RWPE2 (cell line): ENCODE data around the gene PTPRS.

Experiments used
- ATAC-seq: fragments of 200-7000 bp; cut with Tn5 transposase; 3 replicates; pipeline ENCODE4 v1.9.1; 2021; ENCODE audit warnings: low read depth
- DNase-seq: peaks from one replicate; pipeline ENCODE4 v3.0.0-alpha.2; 2020; ENCODE audit warnings: low spot score
- H3K27ac ChIP-seq: fragments of 450-650 bp; 2 replicates; pipeline ENCODE4 v1.5.1; 2017; ENCODE audit warnings: mild to moderate bottlenecking; ENCODE audit not compliant: poor library complexity, severe bottlenecking
- H3K27me3 ChIP-seq: fragments of 250-450 bp; sonication (Bioruptor Pico); 2 replicates; pipeline ENCODE4 v1.5.1; 2021; ENCODE audit warnings: mild to moderate bottlenecking, moderate library complexity; ENCODE audit not compliant: insufficient read depth, poor library complexity, severe bottlenecking
- H3K36me3 ChIP-seq: fragments of 250-450 bp; sonication (Bioruptor Pico); 2 replicates; pipeline ENCODE4 v1.5.1; 2020; ENCODE audit warnings: low read depth, mild to moderate bottlenecking, moderate library complexity
- H3K4me1 ChIP-seq: fragments of 250-450 bp; sonication (Bioruptor Pico); 2 replicates; pipeline ENCODE4 v1.5.1; 2021; ENCODE audit warnings: mild to moderate bottlenecking, moderate library complexity; ENCODE audit not compliant: insufficient read depth, poor library complexity, severe bottlenecking
- H3K4me3 ChIP-seq: fragments of 250-450 bp; sonication (Bioruptor Pico); 2 replicates; pipeline ENCODE4 v1.5.1; 2021; ENCODE audit warnings: mild to moderate bottlenecking, moderate library complexity; ENCODE audit not compliant: severe bottlenecking
- H3K9me3 ChIP-seq: fragments of 250-450 bp; sonication (Bioruptor Pico); 2 replicates; pipeline ENCODE4 v1.5.1; 2021; ENCODE audit warnings: mild to moderate bottlenecking, moderate library complexity; ENCODE audit not compliant: severe bottlenecking
- TF ChIP-seq, protein P1 (sequence below): fragments of 450-650 bp; IDR thresholded peaks from one replicate; pipeline ENCODE4 v1.5.1; 2017; ENCODE audit warnings: mild to moderate bottlenecking, moderate library complexity; ENCODE audit not compliant: poor library complexity, severe bottlenecking

The PTPRS gene

DNA sequence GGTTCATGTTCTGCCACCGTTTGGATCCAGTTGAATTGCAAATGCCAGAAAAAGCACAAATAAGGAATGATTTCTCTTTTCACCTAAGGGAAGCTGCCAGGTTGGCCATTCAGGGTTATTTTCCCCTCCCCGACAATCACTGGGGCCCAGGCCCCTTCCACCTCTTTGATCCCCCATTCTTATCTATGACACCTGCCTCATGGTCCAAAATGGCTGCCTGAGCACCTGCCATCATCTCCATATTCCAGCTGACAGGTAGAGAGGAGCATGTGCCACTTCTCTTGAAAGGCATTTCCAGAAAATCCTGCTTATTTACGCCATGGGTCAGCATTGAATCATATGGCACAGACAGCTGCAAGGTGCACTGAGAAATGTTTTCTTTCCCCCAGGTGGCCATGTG is 15.7 kb downstream of the PTPRS start:
- H3K4me1 ChIP-seq: no peaks in the 10 kb centered on the region
- no peaks in the 10 kb centered on the region for H3K36me3 ChIP-seq
- no peak overlapping the region for H3K4me3 ChIP-seq
- DNase-seq (no peak), ATAC-seq (no peak)
- H3K27me3 ChIP-seq: no peaks in the 10 kb centered on the region
- H3K9me3 ChIP-seq: no peaks in the 10 kb centered on the region
- TF ChIP-seq, protein P1, sequence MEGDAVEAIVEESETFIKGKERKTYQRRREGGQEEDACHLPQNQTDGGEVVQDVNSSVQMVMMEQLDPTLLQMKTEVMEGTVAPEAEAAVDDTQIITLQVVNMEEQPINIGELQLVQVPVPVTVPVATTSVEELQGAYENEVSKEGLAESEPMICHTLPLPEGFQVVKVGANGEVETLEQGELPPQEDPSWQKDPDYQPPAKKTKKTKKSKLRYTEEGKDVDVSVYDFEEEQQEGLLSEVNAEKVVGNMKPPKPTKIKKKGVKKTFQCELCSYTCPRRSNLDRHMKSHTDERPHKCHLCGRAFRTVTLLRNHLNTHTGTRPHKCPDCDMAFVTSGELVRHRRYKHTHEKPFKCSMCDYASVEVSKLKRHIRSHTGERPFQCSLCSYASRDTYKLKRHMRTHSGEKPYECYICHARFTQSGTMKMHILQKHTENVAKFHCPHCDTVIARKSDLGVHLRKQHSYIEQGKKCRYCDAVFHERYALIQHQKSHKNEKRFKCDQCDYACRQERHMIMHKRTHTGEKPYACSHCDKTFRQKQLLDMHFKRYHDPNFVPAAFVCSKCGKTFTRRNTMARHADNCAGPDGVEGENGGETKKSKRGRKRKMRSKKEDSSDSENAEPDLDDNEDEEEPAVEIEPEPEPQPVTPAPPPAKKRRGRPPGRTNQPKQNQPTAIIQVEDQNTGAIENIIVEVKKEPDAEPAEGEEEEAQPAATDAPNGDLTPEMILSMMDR: no peak
- no peak overlapping the region for H3K27ac ChIP-seq

DNA sequence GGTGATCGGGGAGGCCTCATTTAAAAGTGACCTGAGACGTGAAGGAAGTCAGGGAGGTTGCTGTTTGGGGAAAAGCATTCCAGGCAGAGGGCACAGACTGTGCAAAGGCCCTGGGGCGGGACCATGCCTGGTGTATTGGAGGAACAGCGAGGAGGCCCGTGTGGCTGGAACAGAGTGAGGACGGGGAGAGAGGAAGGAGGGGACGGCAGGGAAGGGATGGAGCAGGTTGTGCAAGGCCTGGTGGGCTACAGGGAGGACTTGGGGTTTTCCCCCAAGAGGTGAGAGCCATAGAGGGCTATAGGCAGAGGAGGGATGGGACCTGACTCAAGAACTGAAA is 17.2 kb downstream of the PTPRS start:
- Histone ChIP-seq H3K4me1 (no peaks in the 10 kb centered on the region), H3K9me3 (no peaks in the 10 kb centered on the region), H3K4me3 (no peak overlapping the region), H3K36me3 (no peaks in the 10 kb centered on the region), H3K27me3 (no peaks in the 10 kb centered on the region), H3K27ac (no peak overlapping the region)
- no peak for ATAC-seq
- no peak for DNase-seq
- TF ChIP-seq, protein P1: no peak

DNA sequence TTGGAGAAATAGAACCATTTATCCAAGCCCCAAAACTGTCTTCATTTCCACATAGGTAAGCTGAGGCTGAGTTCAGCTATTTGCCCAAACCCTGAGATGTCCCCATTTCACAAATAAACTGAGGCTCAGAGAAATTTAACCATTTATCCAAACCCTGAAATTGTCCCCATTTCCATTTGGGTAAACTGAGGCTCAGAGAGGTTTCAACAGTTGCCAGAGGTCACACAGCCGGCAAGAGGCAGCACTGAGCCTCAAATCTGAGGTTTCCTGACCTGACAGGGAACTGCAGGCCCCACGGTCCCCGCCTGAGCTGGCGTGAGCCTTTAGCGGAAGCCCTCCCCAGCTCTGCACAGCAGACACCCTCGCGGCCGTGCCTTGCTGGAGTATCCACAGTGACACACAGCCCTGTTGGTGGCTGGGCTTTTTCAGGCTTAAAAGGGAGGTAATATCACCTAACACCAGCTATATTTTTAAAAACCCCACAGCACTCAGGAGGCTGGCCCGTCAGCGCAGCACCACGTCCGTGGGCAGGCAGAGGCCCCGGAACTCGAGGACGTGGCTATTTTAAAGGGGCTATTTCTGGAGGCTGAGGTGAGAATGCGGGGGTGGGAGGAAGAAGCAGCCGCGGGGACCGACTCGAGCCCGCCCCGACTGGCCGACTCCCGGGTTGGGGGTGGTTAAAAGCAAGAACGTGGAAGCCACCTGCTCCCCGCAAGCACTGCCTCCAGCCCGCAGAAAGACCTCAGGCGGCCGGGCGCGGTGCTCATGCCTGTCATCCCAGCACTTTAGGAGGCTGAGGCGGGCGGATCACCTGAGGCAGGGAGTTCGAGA is 18.5 kb downstream of the PTPRS start:
- no peak for DNase-seq
- Histone ChIP-seq H3K9me3 (no peaks in the 10 kb centered on the region), H3K4me1 (no peaks in the 10 kb centered on the region), H3K4me3 (no peak overlapping the region), H3K27ac (no peak overlapping the region), H3K36me3 (no peaks in the 10 kb centered on the region), H3K27me3 (no peaks in the 10 kb centered on the region)
- no peak for ATAC-seq
- TF ChIP-seq, protein P1: no peak

DNA sequence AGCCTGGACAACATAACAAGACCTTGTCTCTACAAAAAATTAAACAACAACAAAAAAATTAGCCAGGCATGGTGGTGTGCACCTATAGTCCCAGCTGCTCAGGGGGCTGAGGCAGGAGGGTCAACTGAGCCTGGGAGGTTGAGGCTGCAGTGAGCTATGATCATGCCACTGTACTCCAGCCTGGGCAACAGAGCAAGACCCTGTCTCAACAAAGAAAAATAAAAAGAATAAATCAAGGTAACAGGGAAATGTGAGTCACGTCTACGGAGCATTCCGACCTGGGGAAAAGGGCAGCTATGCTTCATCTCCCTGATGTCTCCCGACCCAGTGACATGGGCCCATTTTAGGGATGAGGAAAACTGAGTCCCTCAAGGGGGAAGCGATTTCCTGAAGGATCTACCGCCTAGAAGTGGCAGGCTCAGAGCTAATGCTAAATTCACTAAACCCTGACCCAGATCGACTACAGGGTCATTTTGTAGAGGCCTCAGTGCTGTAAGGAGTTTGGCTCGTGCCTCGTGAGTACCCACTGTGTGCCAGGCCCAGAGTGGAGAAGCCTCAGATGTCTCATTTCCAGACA is 19.5 kb downstream of the PTPRS start:
- no peaks in the 10 kb centered on the region for H3K4me1 ChIP-seq
- ATAC-seq: no peak
- DNase-seq: no peak
- TF ChIP-seq, protein P1: no peak
- no peaks in the 10 kb centered on the region for H3K9me3 ChIP-seq
- no peak overlapping the region for H3K27ac ChIP-seq
- no peaks in the 10 kb centered on the region for H3K36me3 ChIP-seq
- H3K27me3 ChIP-seq: no peaks in the 10 kb centered on the region
- no peak overlapping the region for H3K4me3 ChIP-seq

DNA sequence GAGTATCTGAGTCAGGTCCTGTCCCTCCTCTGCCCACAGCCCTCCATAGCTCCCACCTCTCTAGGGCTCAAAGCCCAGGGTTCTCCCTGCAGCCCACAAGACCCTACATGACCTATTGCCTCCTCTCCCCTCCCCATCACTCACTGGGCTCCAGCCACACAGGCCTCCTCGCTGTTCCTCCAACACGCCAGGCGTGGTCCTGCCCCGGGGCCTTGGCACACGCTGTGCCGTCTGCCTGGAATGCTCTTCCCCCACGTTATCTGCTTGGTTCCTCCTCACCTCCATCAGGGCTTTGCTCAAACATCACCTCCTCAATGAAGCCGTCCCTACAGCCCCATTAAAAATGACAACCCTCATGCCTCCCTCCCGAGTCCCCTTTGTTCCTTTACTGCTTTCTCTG is 21.1 kb downstream of the PTPRS start:
- ATAC-seq (no peak), DNase-seq (no peak)
- no peaks in the 10 kb centered on the region for H3K27me3 ChIP-seq
- no peaks in the 10 kb centered on the region for H3K4me1 ChIP-seq
- TF ChIP-seq, protein P1: no peak
- no peak overlapping the region for H3K27ac ChIP-seq
- no peaks in the 10 kb centered on the region for H3K9me3 ChIP-seq
- no peaks in the 10 kb centered on the region for H3K36me3 ChIP-seq
- H3K4me3 ChIP-seq: no peak overlapping the region
